ENCODE data around the gene SPANXA2.

GRCh38 chrX:141638550-141638949 lies 49.0 kb downstream of the SPANXA2 start:
- TF ChIP-seq POLR2A (IDR thresholded peaks at IDR 0.05; ENCODE audit: low read length) (no peak), GATA1 (IDR thresholded peaks at IDR 0.05; ENCODE audit: low read depth, low read length) (no peak)
